ENCODE measurements around the gene TENM4.

GRCh38 chr11:79045018-79045799 is 395.6 kb downstream of the TENM4 start:
- TF ChIP-seq TCF4 (CRISPR knock-in tag; IDR thresholded peaks at IDR 0.05; ENCODE audit: borderline replicate concordance) (no peak), ARNTL (CRISPR knock-in tag; IDR thresholded peaks at IDR 0.05; ENCODE audit: borderline replicate concordance, low read depth) (no peak), PATZ1 (CRISPR knock-in tag; IDR thresholded peaks at IDR 0.05; ENCODE audit: borderline replicate concordance) (no peak), BACH2 (CRISPR knock-in tag; IDR thresholded peaks at IDR 0.05; ENCODE audit: borderline replicate concordance) (no peak), ZFP3 (CRISPR knock-in tag; IDR thresholded peaks at IDR 0.05) (no peak), TSHZ2 (CRISPR knock-in tag; IDR thresholded peaks at IDR 0.05) (no peak), ISL1 (CRISPR knock-in tag; IDR thresholded peaks at IDR 0.05) (no peak), TOX (CRISPR knock-in tag; IDR thresholded peaks at IDR 0.05; ENCODE audit: borderline replicate concordance) (no peak), ZFP30 (CRISPR knock-in tag; IDR thresholded peaks at IDR 0.05) (no peak)
